ENCODE data around the gene TMEM212.

- TF ChIP-seq POLR2AphosphoS5 (IDR thresholded peaks at IDR 0.05): no peak
- TF ChIP-seq, protein P1, sequence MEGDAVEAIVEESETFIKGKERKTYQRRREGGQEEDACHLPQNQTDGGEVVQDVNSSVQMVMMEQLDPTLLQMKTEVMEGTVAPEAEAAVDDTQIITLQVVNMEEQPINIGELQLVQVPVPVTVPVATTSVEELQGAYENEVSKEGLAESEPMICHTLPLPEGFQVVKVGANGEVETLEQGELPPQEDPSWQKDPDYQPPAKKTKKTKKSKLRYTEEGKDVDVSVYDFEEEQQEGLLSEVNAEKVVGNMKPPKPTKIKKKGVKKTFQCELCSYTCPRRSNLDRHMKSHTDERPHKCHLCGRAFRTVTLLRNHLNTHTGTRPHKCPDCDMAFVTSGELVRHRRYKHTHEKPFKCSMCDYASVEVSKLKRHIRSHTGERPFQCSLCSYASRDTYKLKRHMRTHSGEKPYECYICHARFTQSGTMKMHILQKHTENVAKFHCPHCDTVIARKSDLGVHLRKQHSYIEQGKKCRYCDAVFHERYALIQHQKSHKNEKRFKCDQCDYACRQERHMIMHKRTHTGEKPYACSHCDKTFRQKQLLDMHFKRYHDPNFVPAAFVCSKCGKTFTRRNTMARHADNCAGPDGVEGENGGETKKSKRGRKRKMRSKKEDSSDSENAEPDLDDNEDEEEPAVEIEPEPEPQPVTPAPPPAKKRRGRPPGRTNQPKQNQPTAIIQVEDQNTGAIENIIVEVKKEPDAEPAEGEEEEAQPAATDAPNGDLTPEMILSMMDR (IDR thresholded peaks at IDR 0.05): no peak
Observed at GRCh38 chr3:171838218-171838720, 4.9 kb upstream of the TMEM212 start.

All from stomach (tissue), 4 donors.